Measurements from ENCODE around the gene ECM1.
A peak's percentile ranks its signal among the peaks of the same experiment; 100 is the strongest.

Gene ECM1

GRCh38 chr1:150513351-150513791, 5.5 kb downstream of the ECM1 start:
- no peak for DNase-seq

- DNase-seq, result no peak
Observed at GRCh38 chr1:150514260-150514659, 6.4 kb downstream of the ECM1 start.

GRCh38 chr1:150514913-150515327, 7.0 kb downstream of the ECM1 start:
- DNase-seq, result no peak

- peak; percentile 68 for DNase-seq
Observed at GRCh38 chr1:150515328-150516049, 7.6 kb downstream of the ECM1 start, which contains the start of gene FALEC. Gene FALEC, plus strand, starts transcription at chr1:150515752.

GRCh38 chr1:150516050-150516591, 8.2 kb downstream of the ECM1 start:
- no peak for DNase-seq

- no peak for DNase-seq
Observed at GRCh38 chr1:150516616-150517015, 8.7 kb downstream of the ECM1 start.

GRCh38 chr1:150521196-150521968, 13.5 kb downstream of the ECM1 start:
- no peak for DNase-seq

GRCh38 chr1:150525348-150525747, 17.4 kb downstream of the ECM1 start:
- DNase-seq, result no peak

- DNase-seq, result no peak
Observed at GRCh38 chr1:150528196-150528595, 20.3 kb downstream of the ECM1 start.

GRCh38 chr1:150529017-150529416, 21.1 kb downstream of the ECM1 start:
- DNase-seq, result no peak

GRCh38 chr1:150530491-150531159, 22.7 kb downstream of the ECM1 start:
- DNase-seq, result no peak

- no peak for DNase-seq
Observed at GRCh38 chr1:150532860-150533259, 25.0 kb downstream of the ECM1 start.

- no peak for DNase-seq
Observed at GRCh38 chr1:150534002-150534401, 26.1 kb downstream of the ECM1 start.

- no peak for DNase-seq
Observed at GRCh38 chr1:150535511-150536287, 27.8 kb downstream of the ECM1 start.

GRCh38 chr1:150536836-150537731, 29.2 kb downstream of the ECM1 start:
- no peak for DNase-seq

GRCh38 chr1:150537732-150538684, 30.1 kb downstream of the ECM1 start:
- DNase-seq, result no peak

- peak; percentile 74 for DNase-seq
Observed at GRCh38 chr1:150543500-150544143, 35.7 kb downstream of the ECM1 start.

- no peak for DNase-seq
Observed at GRCh38 chr1:150544204-150544603, 36.3 kb downstream of the ECM1 start.

GRCh38 chr1:150545486-150546032, 37.6 kb downstream of the ECM1 start:
- no peak for DNase-seq
